ENCODE results near the gene PARN. TPM values are rescaled to one million over a fixed set of nuclear protein-coding genes. Genes with fewer than 3 reads are reported as not detected.
A peak's percentile ranks its signal among the peaks of the same experiment; 100 is the strongest.
"Not testable (repeated sequence)": the region's sequence is repeated elsewhere in the genome, so short reads cannot be mapped to it uniquely, and the experiment has no call there.

The PARN gene
- total RNA-seq, 1 donor from 2014 or later, result 23.7 TPM

DNA sequence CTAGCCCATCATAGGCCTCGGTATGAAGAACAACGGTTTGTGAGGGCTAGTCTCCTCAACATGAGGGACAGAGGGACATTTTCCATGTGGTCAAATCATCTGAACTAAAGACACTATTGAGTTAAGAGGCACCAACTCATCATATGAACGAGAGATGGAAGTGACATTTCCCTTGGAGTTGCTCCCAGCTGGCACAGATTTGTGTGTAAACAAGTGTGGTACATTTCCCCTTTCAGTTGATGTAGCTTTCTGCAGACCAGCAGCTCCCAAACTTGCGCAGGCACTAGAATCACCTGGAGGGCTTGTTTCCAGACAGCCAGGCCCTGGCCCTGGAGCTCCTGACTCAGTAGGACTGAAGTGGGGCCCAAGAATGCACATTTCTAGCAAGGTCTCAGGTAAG is 205.5 kb downstream of the PARN start:
- DNase-seq, result no peak

GRCh38 chr16:14423344-14423743 is 206.7 kb downstream of the PARN start:
- no peak for DNase-seq

DNA sequence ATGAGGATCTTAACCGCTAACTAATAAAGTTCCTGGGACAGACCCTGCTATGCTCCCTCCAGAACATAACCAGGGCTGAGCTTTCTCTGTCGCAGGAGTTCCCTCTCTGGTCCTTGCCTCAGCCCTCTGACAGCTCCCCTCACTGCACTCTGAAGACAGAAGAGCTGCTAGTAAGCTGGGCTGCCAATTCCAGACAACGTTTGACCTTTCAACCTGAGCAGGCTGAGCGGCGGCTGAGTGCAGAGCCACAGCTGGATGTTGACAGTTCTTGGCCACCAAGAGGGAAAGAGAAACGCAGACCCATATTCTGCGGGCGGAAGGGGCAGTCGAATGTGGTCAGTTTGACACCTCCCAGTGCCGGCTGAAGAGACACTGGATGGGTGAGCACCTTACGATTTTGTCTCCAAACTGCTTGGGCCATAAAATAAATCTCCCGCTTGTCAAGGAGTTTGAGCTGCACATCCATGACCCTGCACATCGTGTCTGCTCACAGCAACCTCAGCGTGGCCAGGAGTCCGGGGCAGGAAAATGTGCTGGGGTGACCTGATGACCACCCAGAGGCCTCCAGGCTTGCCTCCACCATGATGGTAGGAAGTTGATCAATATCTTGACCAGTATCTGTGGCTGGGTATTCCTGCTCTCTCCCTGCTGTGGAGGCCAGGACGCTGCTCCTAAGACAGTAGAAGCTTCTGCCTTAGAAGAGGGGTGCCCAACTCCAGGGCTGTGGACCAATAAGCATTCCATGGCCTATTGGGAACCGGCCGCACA is 209.2 kb downstream of the PARN start:
- DNase-seq, result no peak

- not testable (repeated sequence) for DNase-seq
Measured at GRCh38 chr16:14420243-14420642, 209.8 kb downstream of the PARN start.

DNA sequence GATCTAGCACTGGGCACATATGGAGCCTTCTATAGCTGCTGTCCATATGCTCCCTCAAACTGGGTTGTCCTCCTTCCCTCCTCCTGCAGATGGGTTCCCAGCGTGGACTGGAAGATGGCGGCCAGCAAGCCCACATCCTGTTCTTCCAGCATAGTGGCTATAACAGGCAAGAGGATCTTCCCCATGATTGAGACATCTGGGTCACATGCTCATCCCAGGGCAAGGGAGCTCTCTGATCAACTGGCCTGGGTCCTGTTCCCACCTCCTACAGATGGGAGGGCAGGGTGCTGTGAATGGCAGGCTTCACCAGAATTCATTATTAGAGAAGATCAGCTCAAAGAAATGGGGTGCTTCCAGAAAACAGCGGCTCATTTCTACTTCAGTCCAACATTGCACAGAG is 210.2 kb downstream of the PARN start:
- DNase-seq, result no peak

DNA sequence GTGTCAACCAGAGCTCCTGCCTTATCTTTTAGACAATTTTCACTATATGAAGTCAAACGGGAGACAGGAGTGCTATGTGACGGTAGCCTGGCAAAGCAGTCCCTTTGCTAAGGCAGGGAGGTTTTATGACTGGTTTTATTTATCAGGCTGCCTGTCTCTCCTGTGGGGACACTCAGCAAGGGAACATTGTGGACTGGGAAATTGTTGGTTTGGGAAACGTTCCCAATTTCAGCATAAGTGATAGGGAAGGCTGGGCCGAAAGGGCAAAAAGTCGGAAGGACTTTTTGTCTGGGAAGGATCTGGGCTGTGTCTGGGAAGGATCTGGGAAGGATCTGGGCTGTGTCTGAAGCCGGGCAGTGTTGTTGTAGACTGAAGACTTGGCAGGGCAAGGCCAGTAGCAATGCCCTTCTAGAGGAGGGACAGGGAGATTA is 211.2 kb downstream of the PARN start:
- DNase-seq, result no peak

- no peak for DNase-seq
Measured at GRCh38 chr16:14416184-14416583, 213.9 kb downstream of the PARN start.

DNA sequence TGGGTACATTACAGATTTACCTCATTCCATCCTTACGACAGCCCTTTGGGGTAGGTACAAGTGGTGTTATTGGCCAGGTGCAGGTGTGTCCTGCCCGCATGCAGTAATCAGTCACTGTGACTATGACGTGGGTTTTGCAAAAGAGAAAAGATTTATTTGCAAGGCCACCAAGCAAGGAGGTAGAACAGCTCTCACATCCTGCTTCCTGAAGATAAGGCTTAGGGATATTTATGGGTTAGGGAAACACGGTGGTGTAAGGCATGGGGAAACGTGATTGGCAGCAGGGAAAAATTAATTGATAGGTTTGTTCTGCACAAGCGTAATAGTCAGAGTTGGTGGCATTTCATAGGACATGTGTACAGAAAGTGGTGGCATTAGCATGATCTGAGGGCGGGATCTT is 214.8 kb downstream of the PARN start:
- peak; percentile 47 for DNase-seq

GRCh38 chr16:14409563-14409962 is 220.5 kb downstream of the PARN start:
- no peak for DNase-seq

DNA sequence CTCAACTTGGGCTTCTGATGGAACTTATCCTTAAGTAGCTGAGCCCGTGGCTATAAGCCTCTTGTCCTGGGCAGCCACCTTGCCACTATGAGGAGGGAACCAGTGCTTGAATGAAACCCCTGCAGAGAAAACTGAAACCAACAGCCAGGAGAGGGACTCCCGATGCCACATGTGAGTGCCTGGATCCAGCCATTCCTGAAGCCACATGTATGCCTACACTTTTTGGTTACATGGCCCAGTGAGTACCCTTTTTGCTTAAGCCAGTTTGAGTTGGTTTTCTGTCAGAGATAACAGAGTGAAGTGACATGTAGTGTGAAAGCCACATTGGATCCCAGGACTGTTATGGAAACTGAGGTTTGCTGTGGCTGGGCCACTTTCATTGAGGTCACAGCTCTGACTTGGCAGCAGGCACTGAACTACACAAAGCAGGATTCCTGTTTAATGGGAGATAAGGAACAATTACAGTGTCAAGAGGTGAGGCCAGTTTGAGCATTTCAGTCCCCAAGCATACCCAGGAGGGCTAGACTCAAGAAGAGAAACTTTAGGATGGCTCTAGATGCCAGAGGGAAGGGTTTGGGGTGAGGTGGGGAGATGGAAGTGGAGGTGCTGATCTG is 222.2 kb downstream of the PARN start:
- no peak for DNase-seq

GRCh38 chr16:14405611-14406537 is 224.2 kb downstream of the PARN start:
- DNase-seq, result peak; percentile 19

DNA sequence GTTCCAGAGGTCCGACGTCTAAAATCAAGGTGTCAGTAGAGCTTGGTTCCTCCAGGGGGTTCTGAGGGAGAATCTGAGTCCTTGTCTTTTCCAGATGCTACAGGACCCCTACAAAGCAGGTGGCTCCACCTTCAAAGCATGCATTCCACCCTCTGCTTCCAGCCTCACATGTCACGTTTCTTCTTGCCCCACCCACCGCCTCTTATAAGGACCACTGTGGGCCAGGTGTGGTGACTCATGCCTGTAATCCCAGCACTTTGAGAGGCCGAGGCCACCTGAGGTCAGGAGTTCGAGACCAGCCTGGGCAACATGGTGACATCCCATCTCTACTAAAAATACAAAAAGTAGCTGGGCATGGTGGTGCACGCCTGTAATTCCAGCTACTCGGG is 227.1 kb downstream of the PARN start:
- not testable (repeated sequence) for DNase-seq

- not testable (repeated sequence) for DNase-seq
Measured at GRCh38 chr16:14402114-14403000, 227.7 kb downstream of the PARN start.

DNA sequence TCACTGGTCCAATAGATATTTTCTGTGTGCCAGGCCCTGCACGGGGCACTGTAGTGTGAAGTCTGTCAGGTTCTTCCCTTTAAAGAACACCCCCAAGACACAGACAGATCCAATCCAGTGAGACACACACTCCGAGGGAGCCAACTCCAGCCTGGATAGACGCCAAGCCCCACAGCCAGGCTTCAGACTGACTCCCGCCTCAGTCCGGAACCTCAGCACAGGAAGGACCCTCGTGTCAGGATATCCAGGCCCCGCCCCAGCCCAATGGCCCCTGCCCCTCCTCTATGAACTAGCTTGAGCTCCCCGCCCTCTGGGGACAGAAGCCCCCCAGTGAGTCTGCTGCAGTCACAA is 228.4 kb downstream of the PARN start:
- DNase-seq, result peak; percentile 61

DNA sequence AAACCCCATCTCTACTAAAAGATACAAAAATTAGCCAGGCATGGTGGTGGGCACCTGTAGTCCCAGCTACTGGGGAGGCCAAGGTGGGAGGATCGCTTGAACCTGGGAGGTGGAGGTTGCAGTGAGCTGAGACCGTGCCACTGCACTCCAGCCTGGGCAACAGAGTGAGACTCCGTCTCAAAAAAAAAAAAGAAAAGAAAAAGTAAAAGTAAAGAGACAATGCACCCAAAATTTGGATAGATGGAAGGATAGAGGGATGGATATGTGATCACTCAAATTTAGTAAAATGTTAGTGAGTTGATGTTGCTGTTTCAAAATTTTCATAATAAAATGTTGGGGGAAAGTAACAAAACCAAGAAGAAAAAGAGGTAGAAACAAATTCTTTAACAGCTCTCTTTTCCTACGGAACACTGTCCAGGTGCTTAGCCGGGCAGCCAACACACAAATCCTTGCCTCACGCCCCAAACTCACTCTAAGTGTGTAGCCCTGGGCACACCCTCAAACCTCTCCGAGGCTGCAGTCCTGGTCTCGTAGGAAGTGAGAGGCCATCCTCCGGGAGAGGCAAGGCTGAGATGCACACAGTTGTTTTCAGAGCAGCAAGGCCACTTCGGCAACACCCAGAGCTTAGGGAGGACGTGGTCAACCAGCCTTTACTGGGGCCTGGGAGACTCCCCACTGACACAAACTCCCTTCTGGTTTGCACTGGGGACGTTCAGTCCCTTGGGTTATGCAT is 228.9 kb downstream of the PARN start:
- not testable (repeated sequence) for DNase-seq

- DNase-seq, result no peak
Measured at GRCh38 chr16:14400285-14400977, 229.6 kb downstream of the PARN start.

- DNase-seq, result peak; percentile 49
Measured at GRCh38 chr16:14399378-14400284, 230.4 kb downstream of the PARN start.

GRCh38 chr16:14398014-14398717 is 231.9 kb downstream of the PARN start:
- DNase-seq, result no peak

DNA sequence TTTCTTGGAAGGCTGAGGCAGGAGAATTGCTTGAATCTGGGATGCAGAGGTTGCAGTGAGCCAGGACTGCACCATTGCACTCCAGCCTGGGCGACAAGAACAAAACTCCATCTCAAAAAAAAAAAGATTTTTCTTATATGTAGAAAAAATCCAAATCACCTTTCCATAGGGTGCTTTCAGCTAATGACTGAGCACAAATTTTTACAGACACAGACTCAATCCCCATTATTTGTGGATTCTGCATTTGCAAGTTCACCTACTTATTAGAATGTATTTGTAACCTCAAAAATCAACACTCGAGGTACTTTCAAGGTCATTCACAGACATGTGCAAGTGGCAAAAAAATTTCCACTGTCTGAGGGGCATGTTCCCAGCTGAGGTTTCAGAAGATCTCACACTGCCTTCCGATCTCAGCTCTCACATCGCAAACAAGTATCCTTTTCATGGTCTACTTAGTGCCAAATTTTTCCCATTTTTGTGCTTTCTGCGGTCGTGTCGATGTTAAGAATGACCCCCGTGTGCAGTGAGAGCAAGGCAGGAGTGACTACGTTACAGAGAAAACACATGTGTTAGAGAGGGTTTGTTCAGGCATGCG is 234.3 kb downstream of the PARN start:
- DNase-seq, result not testable (repeated sequence)
